Right atrium auricular region (tissue), 2 donors: Measurements from ENCODE around the gene NMD3. TPM values are rescaled to one million over a fixed set of nuclear protein-coding genes. Genes with fewer than 3 reads are reported as not detected.

Source experiments
- DNase-seq: peaks from one replicate; pipeline ENCODE4 v3.0.0-alpha.2; 2019; ENCODE audit warnings: low spot score
- H3K27ac ChIP-seq, 2 donors: fragments of 200-600 bp; sonication (generic); 1 replicate in 1 of 2; 2 replicates in 1 of 2; pipeline ENCODE4 v1.5.1; 2016 to 2019
- H3K27me3 ChIP-seq, 2 donors: fragments of 200-600 bp; sonication (generic); one replicate each; pipeline versions ENCODE4 v1.5.1 to v1.6.0; 2017 to 2019
- H3K36me3 ChIP-seq: fragments of 200-600 bp; sonication (generic); one replicate; pipeline ENCODE4 v1.5.1; 2016
- H3K4me1 ChIP-seq, 2 donors: fragments of 200-600 bp; sonication (generic); one replicate each; pipeline versions ENCODE4 v1.5.1 to v1.6.0; 2017 to 2019
- H3K4me3 ChIP-seq, 2 donors: fragments of 200-600 bp; sonication (generic); 1 replicate in 1 of 2; 2 replicates in 1 of 2; pipeline ENCODE4 v1.5.1; 2017 to 2019; ENCODE audit warnings: mild to moderate bottlenecking in 1 of 2, moderate library complexity in 1 of 2
- H3K9me3 ChIP-seq, 2 donors: fragments of 200-600 bp; sonication (generic); one replicate each; pipeline ENCODE4 v1.5.1; 2019
- CTCF ChIP-seq, 2 donors: fragments of 200-600 bp; sonication (generic); IDR thresholded peaks; one replicate each; pipeline ENCODE4 v1.5.1; 2019; ENCODE audit warnings: antibody characterized with exemption in 2 of 2
- total RNA-seq, 2 donors: library from RNA; depleted of rRNA; stranded (reverse); fragments of >200 nt; gene quantifications; one replicate each; pipeline ENCODE4 v1.1.0, GENCODE V29; 2016

Gene NMD3
- total RNA-seq, 2 donors from 2014 or later: 33.2 to 40.8 TPM

- H3K36me3 ChIP-seq: peaks cover 60% of the 10 kb centered on the region
- H3K27ac ChIP-seq: no peak overlapping the region
- H3K27me3 ChIP-seq: no peaks in the 10 kb centered on the region
- no peak overlapping the region for H3K4me3 ChIP-seq
- DNase-seq: no peak
- H3K4me1 ChIP-seq: no peaks in the 10 kb centered on the region
- no peaks in the 10 kb centered on the region for H3K9me3 ChIP-seq
- no peak for TF ChIP-seq CTCF (IDR thresholded peaks at IDR 0.05)
Measured at GRCh38 chr3:161239700-161240099, 18.6 kb downstream of the NMD3 start.

DNA sequence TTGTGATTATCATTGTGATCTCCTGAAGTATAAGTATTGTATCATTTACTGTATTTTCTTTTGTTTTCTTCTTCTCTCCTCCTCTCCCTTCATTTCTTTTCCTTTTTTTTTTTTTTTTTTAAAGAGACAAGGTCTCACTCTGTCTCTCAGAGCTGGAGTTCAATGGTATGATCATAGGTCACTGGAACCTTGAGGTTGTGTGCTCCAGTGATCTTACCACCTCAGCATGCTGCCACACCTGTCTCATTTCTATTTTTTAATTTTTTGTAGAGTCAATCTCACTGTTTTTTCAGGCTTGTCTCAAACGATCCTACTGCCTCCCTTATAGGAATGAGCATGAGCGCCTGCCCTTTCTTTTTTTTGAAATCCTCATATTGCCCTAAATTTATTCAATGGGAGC, 23.4 kb downstream of the NMD3 start:
- Histone ChIP-seq H3K27me3 (no peaks in the 10 kb centered on the region), H3K27ac (no peak overlapping the region), H3K4me3 (no peak overlapping the region), H3K36me3 (peaks cover 60% of the 10 kb centered on the region), H3K4me1 (no peaks in the 10 kb centered on the region), H3K9me3 (no peaks in the 10 kb centered on the region)
- TF ChIP-seq CTCF (IDR thresholded peaks at IDR 0.05): no peak
- no peak for DNase-seq

- DNase-seq: no peak
- H3K27me3 ChIP-seq: no peaks in the 10 kb centered on the region
- no peak overlapping the region for H3K27ac ChIP-seq
- no peaks in the 10 kb centered on the region for H3K4me1 ChIP-seq
- no peaks in the 10 kb centered on the region for H3K9me3 ChIP-seq
- no peak for TF ChIP-seq CTCF (IDR thresholded peaks at IDR 0.05)
- peaks cover 80% of the 10 kb centered on the region for H3K36me3 ChIP-seq
- H3K4me3 ChIP-seq: no peak overlapping the region
Measured at GRCh38 chr3:161247049-161247448, 25.9 kb downstream of the NMD3 start.

- no peak overlapping the region for H3K4me3 ChIP-seq
- H3K36me3 ChIP-seq: peaks cover 66% of the 10 kb centered on the region
- peaks cover 0 to 11% of the 10 kb centered on the region in 2 donors for H3K4me1 ChIP-seq
- no peaks in the 10 kb centered on the region for H3K27me3 ChIP-seq
- TF ChIP-seq CTCF (IDR thresholded peaks at IDR 0.05): no peak
- no peaks in the 10 kb centered on the region for H3K9me3 ChIP-seq
- DNase-seq: no peak
- H3K27ac ChIP-seq: no peak overlapping the region
Measured at GRCh38 chr3:161250116-161250515, 29.0 kb downstream of the NMD3 start.

DNA sequence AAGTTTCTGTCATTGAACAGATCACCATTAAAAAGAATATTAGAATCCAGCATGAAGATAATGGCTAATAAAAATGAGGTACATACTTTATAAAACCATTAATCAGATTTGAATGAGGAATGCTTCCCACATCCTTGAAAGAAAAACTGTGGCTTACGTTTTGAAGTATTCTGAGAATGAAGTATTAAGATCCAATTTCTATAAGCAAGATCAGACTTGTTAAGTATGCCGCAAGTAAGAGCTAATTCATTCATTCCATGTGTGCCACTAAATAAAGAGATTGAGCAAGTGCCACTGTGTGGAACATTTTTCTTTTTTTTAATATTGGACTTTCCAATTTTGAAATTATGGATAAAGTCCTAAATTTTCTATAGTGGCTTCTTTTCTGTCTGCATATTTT, 30.6 kb downstream of the NMD3 start:
- no peaks in the 10 kb centered on the region for H3K9me3 ChIP-seq
- H3K27me3 ChIP-seq: no peaks in the 10 kb centered on the region
- TF ChIP-seq CTCF (IDR thresholded peaks at IDR 0.05): no peak
- no peak overlapping the region for H3K4me3 ChIP-seq
- peaks cover 0 to 11% of the 10 kb centered on the region in 2 donors for H3K4me1 ChIP-seq
- H3K36me3 ChIP-seq: peaks cover 62% of the 10 kb centered on the region
- no peak for DNase-seq
- H3K27ac ChIP-seq: no peak overlapping the region

GRCh38 chr3:161252143-161252542, 31.0 kb downstream of the NMD3 start:
- Histone ChIP-seq H3K36me3 (peaks cover 63% of the 10 kb centered on the region), H3K27ac (no peak overlapping the region), H3K4me1 (peaks cover 0 to 11% of the 10 kb centered on the region in 2 donors), H3K27me3 (no peaks in the 10 kb centered on the region), H3K4me3 (no peak overlapping the region), H3K9me3 (no peaks in the 10 kb centered on the region)
- no peak for TF ChIP-seq CTCF (IDR thresholded peaks at IDR 0.05)
- no peak for DNase-seq
